Kidney (tissue), 14 donors: Measurements from ENCODE around the gene S100A3. TPM values are rescaled to one million over a fixed set of nuclear protein-coding genes. Genes with fewer than 3 reads are reported as not detected.

Experiments
- DNase-seq, 5 donors: peaks; one replicate each; pipeline ENCODE4 v3.0.0-alpha.2; 2013 to 2020
- FAIRE-seq: peaks from 2 replicates; lab custom pipeline; 2012; peaks lifted over from hg19 to GRCh38; lab: Jason Lieb, UNC
- H3K27ac ChIP-seq, 2 donors: one replicate each; pipeline ENCODE4 v1.7.0; 2013; ENCODE audit warnings: low read depth in 2 of 2, low read length in 2 of 2, inconsistent platforms in 1 of 2
- H3K27me3 ChIP-seq: one replicate; pipeline ENCODE4 v1.7.1; 2013; ENCODE audit warnings: low read length, inconsistent platforms; ENCODE audit not compliant: control insufficient read depth, insufficient read depth
- H3K36me3 ChIP-seq, 3 donors: one replicate each; pipeline versions ENCODE4 v1.7.0 to v1.7.1; 2013; ENCODE audit warnings: low read length in 3 of 3, control low read depth in 1 of 3, inconsistent platforms in 1 of 3; ENCODE audit not compliant: insufficient read depth in 3 of 3, control insufficient read depth in 2 of 3
- H3K4me1 ChIP-seq, 3 donors: one replicate each; pipeline versions ENCODE4 v1.7.0 to v1.7.1; 2013; ENCODE audit warnings: low read length in 3 of 3, inconsistent platforms in 1 of 3, low read depth in 1 of 3; ENCODE audit not compliant: control insufficient read depth in 2 of 3, insufficient read depth in 2 of 3
- H3K4me3 ChIP-seq, 3 donors: one replicate each; pipeline versions ENCODE4 v1.7.0 to v1.8.1; 2013; ENCODE audit warnings: low read length in 3 of 3, control low read depth in 1 of 3, inconsistent platforms in 1 of 3
- H3K9ac ChIP-seq, 3 donors: one replicate each; pipeline versions ENCODE4 v1.7.0 to v1.7.1; 2013; ENCODE audit warnings: low read length in 3 of 3, control low read depth in 1 of 3, inconsistent platforms in 1 of 3
- H3K9me3 ChIP-seq, 3 donors: one replicate each; pipeline versions ENCODE4 v1.7.0 to v1.7.1; 2013; ENCODE audit warnings: low read length in 3 of 3, control low read depth in 1 of 3, inconsistent platforms in 1 of 3; ENCODE audit not compliant: control insufficient read depth in 2 of 3, insufficient read depth in 1 of 3
- intact Hi-C: fragments of 100-400 bp; cut with DNase I; formaldehyde crosslinking; loops from one replicate; pipeline ENCODE4 v1.11.1; 2022
- polyA plus RNA-seq: library from polyadenylated mRNA; stranded (reverse); fragments of 350-450 nt; fragmentation: Illumina TruSeq; extraction: RNeasy Lipid Tissue Mini Kit (QIAGEN cat#74804); gene quantifications from one replicate; pipeline ENCODE4 v1.2.3, GENCODE V29; 2014; ENCODE audit warnings: low read depth, low replicate concordance; ENCODE audit not compliant: insufficient read depth
- total RNA-seq: library from RNA; stranded (reverse); fragmentation: NEBNext Ultra II Directional; extraction: Animal tissue kit (Norgen Biotek cat#: 25700); gene quantifications from one replicate; pipeline ENCODE4 v1.2.1, GENCODE V29; 2021
- TF ChIP-seq, protein P1 (sequence below): IDR thresholded peaks from 3 replicates; pipeline ENCODE4 v1.5.1; 2012; ENCODE audit warnings: mild to moderate bottlenecking, moderate library complexity, borderline replicate concordance; ENCODE audit not compliant: insufficient read depth; ENCODE audit errors: extremely low read depth
- donor health status: control.
- donor health status: control.
- donor health status: control.
- donor health status: control.
- donor health status: control.
- donor health status: DM: yes; HTN: yes; CAD: no.
- donor health status: Normal renal cell carcinoma (clear cell type).

Gene S100A3
- total and polyA plus RNA-seq, 2 donors from 2014 or later, result 2.5 to 8.4 TPM

DNA sequence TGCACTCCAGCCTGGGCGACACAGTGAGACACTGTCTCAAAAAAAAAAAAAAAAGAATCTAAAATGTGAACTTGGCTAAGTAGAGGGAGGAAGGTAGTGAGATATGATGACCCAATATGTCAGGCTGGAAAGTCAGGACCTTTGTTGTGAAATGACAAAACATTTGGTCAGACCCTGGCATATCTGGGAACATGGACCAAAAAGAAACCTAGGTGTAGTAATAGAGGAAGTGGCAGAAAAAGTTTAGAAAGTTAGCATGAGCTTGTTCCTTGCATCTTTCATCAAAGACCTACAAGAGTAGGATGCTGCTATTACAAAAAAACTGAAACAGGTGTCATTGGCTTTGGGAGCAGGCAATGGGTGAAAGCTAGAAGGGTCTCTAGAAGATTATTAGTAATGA, 7.3 kb upstream of the S100A3 start:
- no peaks in the 10 kb centered on the region for H3K36me3 ChIP-seq
- TF ChIP-seq, protein P1, sequence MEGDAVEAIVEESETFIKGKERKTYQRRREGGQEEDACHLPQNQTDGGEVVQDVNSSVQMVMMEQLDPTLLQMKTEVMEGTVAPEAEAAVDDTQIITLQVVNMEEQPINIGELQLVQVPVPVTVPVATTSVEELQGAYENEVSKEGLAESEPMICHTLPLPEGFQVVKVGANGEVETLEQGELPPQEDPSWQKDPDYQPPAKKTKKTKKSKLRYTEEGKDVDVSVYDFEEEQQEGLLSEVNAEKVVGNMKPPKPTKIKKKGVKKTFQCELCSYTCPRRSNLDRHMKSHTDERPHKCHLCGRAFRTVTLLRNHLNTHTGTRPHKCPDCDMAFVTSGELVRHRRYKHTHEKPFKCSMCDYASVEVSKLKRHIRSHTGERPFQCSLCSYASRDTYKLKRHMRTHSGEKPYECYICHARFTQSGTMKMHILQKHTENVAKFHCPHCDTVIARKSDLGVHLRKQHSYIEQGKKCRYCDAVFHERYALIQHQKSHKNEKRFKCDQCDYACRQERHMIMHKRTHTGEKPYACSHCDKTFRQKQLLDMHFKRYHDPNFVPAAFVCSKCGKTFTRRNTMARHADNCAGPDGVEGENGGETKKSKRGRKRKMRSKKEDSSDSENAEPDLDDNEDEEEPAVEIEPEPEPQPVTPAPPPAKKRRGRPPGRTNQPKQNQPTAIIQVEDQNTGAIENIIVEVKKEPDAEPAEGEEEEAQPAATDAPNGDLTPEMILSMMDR, result no peak
- no peak overlapping the region for H3K9ac ChIP-seq
- intact Hi-C loops, result no loop called here
- H3K9me3 ChIP-seq, result no peaks in the 10 kb centered on the region
- H3K4me1 ChIP-seq, result peaks cover 0 to 17% (median 9%) of the 10 kb centered on the region in 3 donors
- no peaks in the 10 kb centered on the region for H3K27me3 ChIP-seq
- H3K4me3 ChIP-seq, result no peak overlapping the region
- no peak for DNase-seq
- no peak overlapping the region for H3K27ac ChIP-seq
- FAIRE-seq, result no peak

DNA sequence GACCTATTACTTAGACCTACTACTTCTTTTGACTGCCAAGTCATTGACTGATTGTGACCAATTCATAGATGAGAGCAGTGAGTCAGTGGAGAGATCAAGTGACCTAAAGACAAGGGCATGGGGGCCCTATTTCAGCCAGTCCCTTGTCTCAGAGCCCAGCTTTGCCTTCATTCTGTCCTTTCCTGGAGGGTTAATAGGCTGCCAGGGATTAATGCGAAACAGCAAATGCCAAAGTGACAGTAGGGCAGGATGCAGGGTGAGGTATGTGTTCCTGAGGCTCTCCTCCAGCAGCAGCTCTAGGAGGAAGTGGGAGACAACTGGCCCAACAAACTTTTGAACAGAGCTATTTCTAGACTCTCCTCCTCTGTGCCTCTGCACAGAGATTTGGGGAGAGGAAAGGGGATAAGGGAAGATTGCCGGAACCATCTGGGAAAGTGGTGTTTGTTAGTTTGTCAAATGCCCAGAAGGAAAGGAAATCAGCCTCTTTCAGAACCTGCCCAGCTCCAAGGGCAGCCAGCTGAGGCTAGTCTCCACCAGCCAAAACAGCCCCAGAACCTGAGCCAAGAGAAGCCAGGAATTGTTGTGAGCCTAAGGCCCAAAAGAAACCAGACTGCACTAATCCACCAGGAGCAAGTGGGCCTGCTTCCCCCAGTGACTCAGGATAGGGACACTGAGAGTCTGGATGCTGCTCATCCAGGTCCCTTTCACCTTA, 4.9 kb upstream of the S100A3 start:
- Histone ChIP-seq H3K27me3 (no peaks in the 10 kb centered on the region), H3K4me3 (no peak overlapping the region), H3K36me3 (no peaks in the 10 kb centered on the region), H3K9ac (peak overlapping the region in 1 of 3 donors; percentile 14), H3K27ac (peak overlapping the region; percentile 71 to 83), H3K4me1 (peaks cover 0 to 30% (median 9%) of the 10 kb centered on the region in 3 donors), H3K9me3 (no peaks in the 10 kb centered on the region)
- intact Hi-C loops, result no loop called here
- peak in 2 of 5 donors; percentile 43 to 53 for DNase-seq
- TF ChIP-seq, protein P1, result no peak
- no peak for FAIRE-seq

DNA sequence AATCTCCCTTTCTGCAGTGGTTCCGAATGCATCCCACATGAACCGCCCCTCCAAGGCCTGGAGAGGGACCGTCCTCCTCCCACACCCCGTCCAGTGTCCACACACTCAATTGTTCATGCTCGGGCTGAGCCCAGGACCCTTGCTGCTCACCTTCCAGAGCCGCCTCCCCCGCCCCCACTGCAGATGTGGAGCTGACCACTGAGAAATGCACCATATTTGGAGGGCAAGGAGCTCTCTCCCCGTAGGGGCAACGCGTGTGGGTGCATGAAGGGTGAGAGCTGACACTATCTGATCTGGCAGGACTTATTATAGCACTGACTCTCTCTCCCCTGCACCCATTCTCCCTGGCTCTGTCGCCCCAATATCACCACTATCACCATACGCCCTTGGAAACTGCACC, 4.0 kb upstream of the S100A3 start:
- TF ChIP-seq, protein P1, result no peak
- peaks cover 0 to 34% (median 9%) of the 10 kb centered on the region in 3 donors for H3K4me1 ChIP-seq
- peak overlapping the region in 1 of 3 donors; percentile 14 for H3K9ac ChIP-seq
- H3K36me3 ChIP-seq, result no peaks in the 10 kb centered on the region
- no peaks in the 10 kb centered on the region for H3K9me3 ChIP-seq
- intact Hi-C loops, result no loop called here
- peak overlapping the region; percentile 71 to 83 for H3K27ac ChIP-seq
- DNase-seq (peak in 2 of 5 donors; percentile 26 to 48), FAIRE-seq (no peak)
- no peak overlapping the region for H3K4me3 ChIP-seq
- no peaks in the 10 kb centered on the region for H3K27me3 ChIP-seq
